Measurements from ENCODE around the gene PARVA. TPM values are rescaled to one million over a fixed set of nuclear protein-coding genes. Genes with fewer than 3 reads are reported as not detected.

Gene PARVA
- total RNA-seq, 1 donor from 2014 or later: 75.4 TPM

GRCh38 chr11:12503039-12503484, 125.7 kb downstream of the PARVA start:
- TF ChIP-seq CTCF (IDR thresholded peaks at IDR 0.05; ENCODE audit: borderline replicate concordance): no peak
- intact Hi-C loops (cut with micrococcal nuclease): no loop called here
- no peak for DNase-seq
- no peaks in the 10 kb centered on the region for H3K9me3 ChIP-seq (replicated peaks)
- H3K4me3 ChIP-seq: no peak overlapping the region
- peak overlapping the region; percentile 25 for H3K27ac ChIP-seq (replicated peaks)
- H3K4me1 ChIP-seq: peaks cover 43% of the 10 kb centered on the region
- H3K27me3 ChIP-seq (ENCODE audit: low read depth): no peaks in the 10 kb centered on the region
- H3K36me3 ChIP-seq: peaks cover 29% of the 10 kb centered on the region

- Histone ChIP-seq H3K4me3 (no peak overlapping the region), H3K36me3 (peaks cover 21% of the 10 kb centered on the region), H3K27ac (replicated peaks) (peak overlapping the region; percentile 25), H3K4me1 (peaks cover 48% of the 10 kb centered on the region), H3K27me3 (ENCODE audit: low read depth) (no peaks in the 10 kb centered on the region), H3K9me3 (replicated peaks) (no peaks in the 10 kb centered on the region)
- TF ChIP-seq CTCF (IDR thresholded peaks at IDR 0.05; ENCODE audit: borderline replicate concordance): peak; percentile 10
- no peak for DNase-seq
- intact Hi-C loops (cut with micrococcal nuclease): no loop called here
Observed at GRCh38 chr11:12503886-12504285, 126.5 kb downstream of the PARVA start.

DNA sequence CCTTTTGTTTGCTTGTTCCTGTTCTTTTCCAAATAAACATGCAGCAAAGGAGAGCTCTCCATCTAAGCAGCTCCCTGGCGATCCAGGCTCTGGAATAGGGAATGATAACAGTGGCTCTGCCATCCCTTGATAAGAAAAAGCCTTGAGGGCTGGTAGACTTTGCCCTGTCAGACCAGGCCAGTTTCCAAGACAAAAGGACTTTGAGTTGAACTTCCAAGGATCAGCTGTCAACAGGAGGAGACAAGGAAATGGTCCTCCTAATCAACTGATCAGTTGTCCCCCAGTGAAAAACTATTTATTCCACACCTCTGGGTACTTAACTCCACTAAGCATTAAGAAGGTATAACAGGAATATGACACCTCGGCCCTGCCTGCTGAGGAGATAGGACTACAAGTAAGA, 127.8 kb downstream of the PARVA start:
- no peak overlapping the region for H3K27ac ChIP-seq (replicated peaks)
- DNase-seq: no peak
- H3K9me3 ChIP-seq (replicated peaks): no peaks in the 10 kb centered on the region
- intact Hi-C loops (cut with micrococcal nuclease): no loop called here
- no peak for TF ChIP-seq CTCF (IDR thresholded peaks at IDR 0.05; ENCODE audit: borderline replicate concordance)
- peaks cover 24% of the 10 kb centered on the region for H3K36me3 ChIP-seq
- H3K4me1 ChIP-seq: peaks cover 53% of the 10 kb centered on the region
- no peaks in the 10 kb centered on the region for H3K27me3 ChIP-seq (ENCODE audit: low read depth)
- H3K4me3 ChIP-seq: no peak overlapping the region

DNA sequence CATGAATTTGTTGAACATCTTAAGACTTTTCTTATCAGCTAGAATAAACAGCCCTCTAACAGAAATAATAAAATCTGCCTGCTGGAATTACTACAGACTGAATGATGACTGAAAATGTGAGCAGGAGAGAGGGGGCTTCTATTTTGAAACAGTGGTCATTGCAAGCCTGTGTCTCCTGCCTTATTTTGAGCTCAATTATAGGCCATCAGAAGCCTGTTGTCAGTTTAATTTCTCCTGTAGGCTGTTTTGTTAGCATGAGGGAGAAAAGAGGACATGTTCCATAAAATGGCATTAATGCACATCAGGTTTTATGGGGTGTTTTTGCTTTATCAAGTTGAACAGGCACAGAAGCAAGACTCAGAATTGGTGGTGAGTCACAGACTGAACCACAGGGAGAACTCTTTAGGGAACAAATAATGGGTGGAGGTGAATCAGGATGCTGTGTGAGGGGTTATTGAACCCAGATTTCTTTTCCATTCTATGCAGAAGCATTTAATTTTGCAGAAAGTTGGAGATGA, 129.1 kb downstream of the PARVA start:
- Histone ChIP-seq H3K9me3 (replicated peaks) (no peaks in the 10 kb centered on the region), H3K27me3 (ENCODE audit: low read depth) (no peaks in the 10 kb centered on the region), H3K4me1 (peaks cover 50% of the 10 kb centered on the region), H3K36me3 (peaks cover 23% of the 10 kb centered on the region), H3K27ac (replicated peaks) (no peak overlapping the region), H3K4me3 (no peak overlapping the region)
- intact Hi-C loops (cut with micrococcal nuclease): no loop called here
- TF ChIP-seq CTCF (IDR thresholded peaks at IDR 0.05; ENCODE audit: borderline replicate concordance): no peak
- no peak for DNase-seq

DNA sequence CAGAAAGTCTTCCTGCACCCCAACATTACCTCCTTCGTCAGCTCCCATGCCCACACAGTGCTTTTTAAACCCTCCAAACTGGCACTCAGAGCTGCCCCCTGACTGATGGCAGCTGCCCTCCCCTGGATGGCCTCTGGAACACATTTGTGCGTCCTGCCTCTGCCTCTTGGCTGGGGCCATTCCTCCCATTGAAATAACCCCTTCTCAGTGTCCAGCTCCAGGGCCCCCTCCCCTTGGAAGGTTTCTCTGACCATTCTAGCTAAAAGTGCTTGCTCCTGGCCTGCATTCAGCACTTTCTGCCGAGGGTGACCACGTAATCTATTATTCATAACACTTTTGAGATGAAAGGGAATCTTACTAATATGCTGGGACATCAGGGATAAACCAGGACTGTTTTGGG, 130.0 kb downstream of the PARVA start:
- intact Hi-C loops (cut with micrococcal nuclease): no loop called here
- DNase-seq: no peak
- peaks cover 27% of the 10 kb centered on the region for H3K36me3 ChIP-seq
- no peaks in the 10 kb centered on the region for H3K9me3 ChIP-seq (replicated peaks)
- no peak overlapping the region for H3K4me3 ChIP-seq
- TF ChIP-seq CTCF (IDR thresholded peaks at IDR 0.05; ENCODE audit: borderline replicate concordance): no peak
- H3K4me1 ChIP-seq: peaks cover 44% of the 10 kb centered on the region
- H3K27me3 ChIP-seq (ENCODE audit: low read depth): no peaks in the 10 kb centered on the region
- H3K27ac ChIP-seq (replicated peaks): peak overlapping the region; percentile 47
